Measurements from ENCODE around the gene TMEM255B. TPM values are rescaled to one million over a fixed set of nuclear protein-coding genes. Genes with fewer than 3 reads are reported as not detected.
A peak's percentile ranks its signal among the peaks of the same experiment; 100 is the strongest.
"Not testable (repeated sequence)": the region's sequence is repeated elsewhere in the genome, so short reads cannot be mapped to it uniquely, and the experiment has no call there.

TMEM255B gene
- total and polyA plus RNA-seq, 5 donors, result 6.2 to 9.9 (median 8.8) TPM

DNA sequence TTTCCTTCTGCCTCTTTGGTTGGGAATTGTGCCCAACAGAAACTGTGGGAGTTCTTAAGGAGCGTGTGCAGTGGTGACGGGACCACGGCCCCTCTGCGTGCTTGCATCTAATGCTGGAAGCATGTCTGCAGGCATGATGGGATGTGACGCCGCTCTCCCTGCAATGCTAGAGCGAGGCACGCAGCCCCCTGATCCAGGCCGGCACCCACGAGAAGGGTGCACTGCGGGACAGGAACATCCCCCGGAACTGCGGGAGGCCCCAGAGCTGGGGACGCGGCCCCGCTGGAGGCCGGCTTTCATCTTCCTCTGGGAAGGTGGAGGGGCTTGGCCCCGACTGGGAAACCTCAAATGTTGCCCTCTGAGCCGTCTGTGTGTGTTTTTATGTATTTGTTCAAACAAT, 32.7 kb downstream of the TMEM255B start:
- intact Hi-C loops (cut with DNase I), result no loop called here
- no peak overlapping the region for H3K4me3 ChIP-seq (ENCODE audit: low read length)
- no peaks in the 10 kb centered on the region for H3K9me3 ChIP-seq (ENCODE audit: control insufficient read depth, low read length)
- 74% methylated on average over 19 of the region's 19 CpGs for WGBS
- ATAC-seq, result no peak
- no peak for DNase-seq
- no peaks in the 10 kb centered on the region for H3K27me3 ChIP-seq (ENCODE audit: control insufficient read depth, insufficient read depth)
- H3K4me1 ChIP-seq (ENCODE audit: control insufficient read depth, insufficient read depth, low read length), result no peaks in the 10 kb centered on the region
- no peak overlapping the region for H3K27ac ChIP-seq (ENCODE audit: low read length)

DNA sequence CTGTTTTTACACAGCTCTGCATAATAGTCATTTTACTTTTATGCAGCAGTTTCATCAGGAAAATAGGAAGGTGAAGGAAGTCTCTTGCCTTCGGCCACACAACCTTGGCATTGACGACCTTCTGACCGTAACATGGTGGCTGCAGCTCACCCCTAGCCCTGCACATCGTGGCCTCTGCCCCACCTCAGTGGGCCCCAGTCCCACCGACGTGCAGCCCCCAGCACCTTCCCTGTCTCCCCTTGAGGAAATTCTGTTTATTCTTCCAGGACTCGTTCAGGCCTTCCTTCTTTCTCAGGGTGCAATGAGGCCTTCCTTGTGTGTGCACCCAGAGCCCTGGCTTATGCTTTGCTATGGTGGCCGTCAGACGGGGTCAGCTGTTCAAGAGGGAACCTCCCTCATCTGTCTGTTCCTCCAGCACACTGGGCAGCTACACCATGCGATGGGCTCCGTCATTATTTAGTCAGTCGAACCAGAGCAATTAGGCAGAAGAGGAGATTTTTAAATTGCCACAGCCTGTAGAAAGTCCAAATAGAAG, 33.3 kb downstream of the TMEM255B start:
- H3K9me3 ChIP-seq (ENCODE audit: control insufficient read depth, low read length), result no peaks in the 10 kb centered on the region
- H3K27me3 ChIP-seq (ENCODE audit: control insufficient read depth, insufficient read depth), result no peaks in the 10 kb centered on the region
- intact Hi-C loops (cut with DNase I), result no loop called here
- ATAC-seq (no peak), DNase-seq (no peak)
- 76% methylated on average over 12 of the region's 12 CpGs for WGBS
- H3K4me3 ChIP-seq (ENCODE audit: low read length), result no peak overlapping the region
- H3K27ac ChIP-seq (ENCODE audit: low read length), result no peak overlapping the region
- no peaks in the 10 kb centered on the region for H3K4me1 ChIP-seq (ENCODE audit: control insufficient read depth, insufficient read depth, low read length)

DNA sequence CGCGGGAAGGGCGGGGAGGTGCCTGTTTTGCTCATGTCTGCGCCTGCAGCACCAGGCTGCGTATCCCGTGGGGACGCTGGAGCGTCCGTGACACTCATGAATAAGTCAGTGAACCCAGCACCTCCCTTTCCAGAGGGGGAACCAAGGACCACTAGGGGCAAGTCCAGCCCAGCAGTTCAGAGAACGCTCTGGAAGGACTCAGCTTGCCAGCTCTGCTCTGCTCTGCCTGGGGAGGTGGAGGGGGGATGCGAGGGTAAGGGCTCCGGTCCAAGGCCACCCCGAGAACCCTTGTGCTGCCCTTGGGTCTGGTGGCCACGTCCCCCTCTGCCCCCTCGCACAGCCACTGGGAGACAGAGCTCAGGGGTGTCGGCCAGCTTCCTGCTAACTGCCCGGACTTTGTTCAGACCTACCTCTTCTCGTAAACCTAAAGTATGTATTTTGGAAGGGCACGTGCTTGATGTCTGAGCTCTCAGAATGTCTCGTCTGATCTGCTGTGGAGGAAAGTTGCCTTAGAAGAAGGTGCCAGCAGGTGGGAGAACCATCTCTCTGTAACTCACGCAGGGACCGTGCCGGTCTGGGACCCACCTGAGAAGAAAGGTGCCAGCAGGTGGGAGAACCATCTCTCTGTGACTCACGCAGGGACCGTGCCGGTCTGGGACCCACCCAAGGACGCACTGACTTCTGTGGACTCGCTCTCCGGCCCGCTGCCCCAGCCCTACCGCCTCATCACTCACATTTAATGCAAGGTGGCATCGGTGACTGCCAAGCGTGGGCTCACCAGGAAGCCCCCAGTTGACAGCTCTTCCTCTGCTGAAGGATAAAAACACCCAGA, 34.1 kb downstream of the TMEM255B start:
- ATAC-seq (peak in 1 of 2 donors; percentile 15), DNase-seq (no peak)
- intact Hi-C loops (cut with DNase I), result no loop called here
- Histone ChIP-seq H3K4me3 (ENCODE audit: low read length) (no peak overlapping the region), H3K27me3 (ENCODE audit: control insufficient read depth, insufficient read depth) (no peaks in the 10 kb centered on the region), H3K27ac (ENCODE audit: low read length) (no peak overlapping the region), H3K9me3 (ENCODE audit: control insufficient read depth, low read length) (no peaks in the 10 kb centered on the region), H3K4me1 (ENCODE audit: control insufficient read depth, insufficient read depth, low read length) (no peaks in the 10 kb centered on the region)
- 85% methylated on average over 33 of the region's 33 CpGs for WGBS

DNA sequence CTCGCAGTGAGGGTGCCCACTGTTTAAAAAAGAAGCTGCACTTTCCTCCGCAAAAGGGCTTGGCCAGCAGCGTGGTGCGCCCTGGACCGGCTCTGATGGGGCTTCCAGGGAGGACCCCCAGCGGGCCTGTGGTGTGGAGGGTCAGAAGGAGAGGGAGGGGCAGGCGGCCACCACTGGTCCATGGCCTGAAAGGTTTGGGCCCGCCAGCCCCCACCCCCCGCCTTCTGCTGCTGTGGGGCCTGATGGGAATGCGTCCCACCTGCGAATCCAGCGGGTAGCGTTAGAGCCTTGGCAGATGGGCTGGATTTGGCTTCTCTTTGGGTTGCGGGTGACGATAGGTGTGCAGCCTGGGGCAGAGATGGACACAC, 34.7 kb downstream of the TMEM255B start:
- DNase-seq (no peak), ATAC-seq (no peak)
- H3K27ac ChIP-seq (ENCODE audit: low read length), result no peak overlapping the region
- intact Hi-C loops (cut with DNase I), result no loop called here
- 92% methylated on average over 15 of the region's 15 CpGs for WGBS
- H3K9me3 ChIP-seq (ENCODE audit: control insufficient read depth, low read length), result no peaks in the 10 kb centered on the region
- H3K4me1 ChIP-seq (ENCODE audit: control insufficient read depth, insufficient read depth, low read length), result no peaks in the 10 kb centered on the region
- H3K4me3 ChIP-seq (ENCODE audit: low read length), result no peak overlapping the region
- H3K27me3 ChIP-seq (ENCODE audit: control insufficient read depth, insufficient read depth), result no peaks in the 10 kb centered on the region

DNA sequence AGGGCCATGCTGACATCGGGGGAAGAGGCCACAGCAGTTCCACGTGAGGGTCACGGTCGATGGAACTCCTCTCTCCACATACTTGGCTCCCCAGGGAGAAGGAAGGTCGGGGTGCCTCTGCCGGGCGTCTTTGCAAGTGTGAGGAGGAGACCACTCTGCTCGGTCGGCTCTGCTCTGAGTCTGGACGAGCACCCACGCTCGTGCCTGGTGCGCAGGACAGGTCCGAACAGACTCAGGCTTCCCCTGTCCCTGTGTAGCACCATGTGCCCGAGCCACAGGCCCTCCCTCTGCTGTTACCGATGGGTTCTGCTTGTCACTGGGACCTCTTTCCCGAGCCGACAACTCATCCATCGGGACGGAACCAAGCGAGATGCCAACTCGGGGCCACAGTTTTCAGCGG, 35.1 kb downstream of the TMEM255B start:
- no peaks in the 10 kb centered on the region for H3K9me3 ChIP-seq (ENCODE audit: control insufficient read depth, low read length)
- intact Hi-C loops (cut with DNase I), result no loop called here
- ATAC-seq (no peak), DNase-seq (no peak)
- H3K4me3 ChIP-seq (ENCODE audit: low read length), result no peak overlapping the region
- WGBS, result 90% methylated on average over 23 of the region's 23 CpGs
- H3K27me3 ChIP-seq (ENCODE audit: control insufficient read depth, insufficient read depth), result no peaks in the 10 kb centered on the region
- H3K27ac ChIP-seq (ENCODE audit: low read length), result no peak overlapping the region
- no peaks in the 10 kb centered on the region for H3K4me1 ChIP-seq (ENCODE audit: control insufficient read depth, insufficient read depth, low read length)

DNA sequence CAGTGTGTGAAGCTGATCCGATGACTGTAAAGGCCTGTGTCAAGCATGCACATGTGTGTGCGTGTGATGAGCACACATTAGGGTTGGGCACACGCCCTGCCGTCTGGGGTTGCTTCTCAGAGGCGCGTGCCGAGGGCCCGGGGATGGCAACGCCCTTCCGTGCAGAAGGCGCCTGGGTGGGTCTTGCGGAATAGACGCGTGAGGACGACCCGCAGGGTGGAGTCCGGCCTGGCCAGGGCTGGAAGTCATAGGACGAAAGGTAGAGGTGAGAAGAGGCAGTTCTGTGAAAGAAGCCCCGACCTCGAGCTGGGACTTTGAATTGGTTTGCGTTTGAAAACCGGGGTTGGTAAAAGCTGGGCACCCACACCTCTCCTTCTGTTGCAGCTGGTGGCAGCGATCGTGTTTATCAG, 35.7 kb downstream of the TMEM255B start:
- no peak overlapping the region for H3K4me3 ChIP-seq (ENCODE audit: low read length)
- no peaks in the 10 kb centered on the region for H3K27me3 ChIP-seq (ENCODE audit: control insufficient read depth, insufficient read depth)
- H3K27ac ChIP-seq (ENCODE audit: low read length), result no peak overlapping the region
- no peaks in the 10 kb centered on the region for H3K4me1 ChIP-seq (ENCODE audit: control insufficient read depth, insufficient read depth, low read length)
- H3K9me3 ChIP-seq (ENCODE audit: control insufficient read depth, low read length), result no peaks in the 10 kb centered on the region
- intact Hi-C loops (cut with DNase I), result no loop called here
- DNase-seq (no peak), ATAC-seq (no peak)
- WGBS, result 90% methylated on average over 24 of the region's 24 CpGs

DNA sequence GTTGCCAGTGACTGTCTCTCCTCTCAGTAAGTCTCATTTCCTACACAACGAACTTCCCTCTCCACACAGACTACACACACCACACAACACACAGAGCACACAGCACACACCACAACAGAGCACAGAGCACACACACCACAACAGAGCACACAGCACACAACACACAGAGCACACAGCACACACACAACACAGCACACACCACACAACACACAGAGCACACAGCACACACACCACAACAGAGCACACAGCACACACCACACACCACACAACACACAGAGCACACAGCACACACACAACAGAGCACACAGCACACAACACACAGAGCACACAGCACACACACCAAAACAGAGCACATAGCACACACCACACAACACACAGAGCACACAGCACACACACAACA, 36.3 kb downstream of the TMEM255B start:
- intact Hi-C loops (cut with DNase I); H3K4me1 ChIP-seq (ENCODE audit: control insufficient read depth, insufficient read depth, low read length); H3K9me3 ChIP-seq (ENCODE audit: control insufficient read depth, low read length); H3K27ac ChIP-seq (ENCODE audit: low read length); DNase-seq; H3K27me3 ChIP-seq (ENCODE audit: control insufficient read depth, insufficient read depth); H3K4me3 ChIP-seq (ENCODE audit: low read length); ATAC-seq: not testable (repeated sequence)
- WGBS, result 18% methylated on average over 1 of the region's 1 CpG

DNA sequence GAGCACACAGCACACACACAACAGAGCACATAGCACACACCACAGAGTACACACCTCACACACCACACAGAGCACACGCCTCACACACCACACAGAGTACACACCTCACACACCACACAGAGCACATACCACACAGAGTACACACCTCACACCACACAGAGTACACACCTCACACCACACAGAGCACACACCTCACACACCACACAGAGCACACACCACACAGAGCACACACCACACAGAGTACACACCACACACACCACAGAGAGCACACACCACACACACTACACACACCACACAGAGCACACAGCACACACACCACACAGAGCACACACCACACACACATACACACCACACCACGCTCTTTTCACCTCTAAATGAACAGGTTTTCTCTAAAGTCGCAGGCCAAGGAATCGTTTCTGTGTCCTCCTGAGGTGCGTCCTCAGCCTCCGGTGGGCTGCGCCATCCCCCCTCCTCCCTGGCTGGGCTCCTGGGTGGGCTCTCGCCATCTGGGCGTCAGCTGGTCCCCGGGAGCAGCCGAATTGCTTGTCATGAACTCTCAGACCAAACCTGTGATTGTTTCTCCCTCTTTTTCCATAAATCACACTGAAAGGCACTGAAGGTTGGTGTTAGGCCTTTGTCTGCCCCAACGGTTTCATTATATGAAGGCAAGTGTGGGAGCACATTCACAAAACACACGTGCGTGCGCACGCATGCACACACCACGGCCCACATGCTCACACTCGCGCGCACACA, 37.4 kb downstream of the TMEM255B start:
- no peak for DNase-seq
- no peaks in the 10 kb centered on the region for H3K9me3 ChIP-seq (ENCODE audit: control insufficient read depth, low read length)
- no peaks in the 10 kb centered on the region for H3K4me1 ChIP-seq (ENCODE audit: control insufficient read depth, insufficient read depth, low read length)
- intact Hi-C loops (cut with DNase I), result no loop called here
- no peaks in the 10 kb centered on the region for H3K27me3 ChIP-seq (ENCODE audit: control insufficient read depth, insufficient read depth)
- H3K27ac ChIP-seq (ENCODE audit: low read length), result no peak overlapping the region
- WGBS, result 86% methylated on average over 20 of the region's 20 CpGs
- ATAC-seq, result no peak
- no peak overlapping the region for H3K4me3 ChIP-seq (ENCODE audit: low read length)

DNA sequence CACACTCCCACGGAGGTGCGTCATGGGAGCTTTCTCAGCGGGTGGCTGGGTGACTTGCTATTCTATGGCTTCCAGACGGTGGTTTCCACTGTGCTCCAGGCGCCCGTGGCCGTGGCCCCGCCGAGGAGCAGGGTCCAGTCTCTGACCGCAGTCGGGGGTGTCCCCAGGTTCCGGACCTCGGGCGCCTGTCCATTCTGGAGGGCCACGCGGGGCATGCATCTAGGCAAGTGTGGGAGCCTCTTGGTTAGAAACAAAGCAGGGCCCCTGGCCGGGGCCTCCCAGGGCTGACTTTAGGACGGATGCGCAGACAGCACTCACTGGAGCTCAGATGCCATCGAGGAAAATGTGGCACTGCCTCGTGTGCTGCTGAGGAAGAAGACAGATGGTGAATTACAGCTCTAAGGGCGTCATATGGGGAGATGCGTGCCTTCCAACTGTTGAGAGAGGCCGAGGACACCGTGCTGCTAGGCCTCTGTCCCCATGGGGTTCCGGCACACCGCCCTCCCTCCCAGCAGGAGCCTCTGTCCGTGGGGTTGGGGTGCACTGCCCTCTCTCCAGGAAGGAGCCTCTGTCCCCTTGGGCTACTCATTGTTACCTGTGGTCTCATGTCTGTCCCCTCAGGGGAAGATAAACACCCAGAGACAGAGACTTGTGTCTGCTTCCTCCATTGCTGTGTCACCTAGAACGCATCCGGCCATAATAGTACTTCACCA, 38.1 kb downstream of the TMEM255B start:
- Histone ChIP-seq H3K27ac (ENCODE audit: low read length) (no peak overlapping the region), H3K4me1 (ENCODE audit: control insufficient read depth, insufficient read depth, low read length) (no peaks in the 10 kb centered on the region), H3K9me3 (ENCODE audit: control insufficient read depth, low read length) (no peaks in the 10 kb centered on the region), H3K27me3 (ENCODE audit: control insufficient read depth, insufficient read depth) (no peaks in the 10 kb centered on the region), H3K4me3 (ENCODE audit: low read length) (no peak overlapping the region)
- WGBS, result 93% methylated on average over 30 of the region's 30 CpGs
- DNase-seq, result no peak
- ATAC-seq, result no peak
- intact Hi-C loops (cut with DNase I), result no loop called here

DNA sequence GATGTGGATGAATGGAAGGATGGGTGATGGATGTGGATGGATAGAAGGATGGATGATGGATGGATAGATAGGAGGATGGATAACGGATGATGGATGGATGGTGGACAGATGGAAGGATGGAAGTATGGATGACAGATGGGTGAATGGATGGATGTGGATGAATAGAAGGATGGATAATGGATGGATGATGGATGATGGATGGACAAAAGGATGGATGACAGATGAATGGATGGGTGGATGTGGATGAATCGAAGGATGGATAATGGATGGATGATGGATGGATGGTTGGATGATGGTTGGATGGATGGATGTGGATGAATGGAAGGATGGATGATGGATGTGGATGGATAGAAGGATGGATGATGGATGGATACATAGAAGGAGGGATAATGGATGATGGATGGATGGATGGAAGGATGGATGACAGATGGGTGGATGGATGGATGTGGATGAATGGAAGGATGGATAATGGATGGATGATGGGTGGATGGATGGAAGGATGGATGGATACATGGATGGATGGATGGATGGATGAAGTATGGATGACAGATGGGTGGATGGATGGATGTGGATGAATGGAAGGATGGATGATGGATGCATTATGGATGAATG, 39.3 kb downstream of the TMEM255B start:
- H3K27me3 ChIP-seq (ENCODE audit: control insufficient read depth, insufficient read depth), result no peaks in the 10 kb centered on the region
- 83% methylated on average over 2 of the region's 2 CpGs for WGBS
- no peak for ATAC-seq
- no peak for DNase-seq
- no peaks in the 10 kb centered on the region for H3K9me3 ChIP-seq (ENCODE audit: control insufficient read depth, low read length)
- H3K4me3 ChIP-seq (ENCODE audit: low read length), result no peak overlapping the region
- intact Hi-C loops (cut with DNase I), result no loop called here
- H3K4me1 ChIP-seq (ENCODE audit: control insufficient read depth, insufficient read depth, low read length), result peaks cover 2% of the 10 kb centered on the region
- no peak overlapping the region for H3K27ac ChIP-seq (ENCODE audit: low read length)

Measured in right cardiac atrium (tissue), 5 donors.